Panc1 (cell line): ENCODE data around the gene FGF9. TPM values are rescaled to one million over a fixed set of nuclear protein-coding genes. Genes with fewer than 3 reads are reported as not detected.

Source experiments
- ATAC-seq: fragments of 200-7000 bp; cut with Tn5 transposase; 2 replicates; pipeline ENCODE4 v1.9.1; 2020; ENCODE audit warnings: mild to moderate bottlenecking, moderate library complexity
- BruUV-seq: library from RNA; stranded (reverse); fragments of 400-500 nt; replicated peaks from 2 replicates; lab custom pipeline; 2021; lab: Mats Ljungman, UMichigan
- CTCF ChIA-PET: fragments of 300-600 bp; sonication (Branson Sonifier 250); formaldehyde crosslinking; loops from one replicate; lab custom pipeline; 2022; ENCODE audit warnings: antibody characterized with exemption; lab: Charles Lee
- POLR2A ChIA-PET: fragments of 300-600 bp; sonication (Branson Sonifier 250); formaldehyde crosslinking; loops from one replicate; lab custom pipeline; 2022; ENCODE audit warnings: antibody characterized with exemption; lab: Charles Lee
- DNase-seq: peaks from one replicate; pipeline ENCODE4 v3.0.0-alpha.2; 2010; ENCODE audit warnings: low read depth, low spot score
- H3K27ac ChIP-seq: 2 replicates; pipeline ENCODE4 v1.5.1; 2011; ENCODE audit warnings: mild to moderate bottlenecking, low read length, inconsistent platforms
- H3K27me3 ChIP-seq: fragments of 200-500 bp; sonication (Bioruptor generic); 2 replicates; pipeline ENCODE4 v1.6.0; 2014; ENCODE audit warnings: low read length, inconsistent platforms; ENCODE audit not compliant: control insufficient read depth, insufficient read depth
- H3K36me3 ChIP-seq: fragments of 200-500 bp; sonication (Bioruptor generic); 2 replicates; pipeline ENCODE4 v1.5.1; 2014; ENCODE audit warnings: inconsistent platforms, mild to moderate bottlenecking, low read length, moderate library complexity; ENCODE audit not compliant: control insufficient read depth, insufficient read depth
- H3K4me1 ChIP-seq: 2 replicates; pipeline ENCODE4 v1.5.1; 2011; ENCODE audit warnings: inconsistent platforms, mild to moderate bottlenecking, low read length, moderate library complexity; ENCODE audit not compliant: control insufficient read depth, insufficient read depth
- H3K4me3 ChIP-seq, 2 experiments: 2 replicates each; pipeline ENCODE4 v1.5.1; 2011 to 2012; ENCODE audit warnings: low read depth in 2 of 2, low read length in 2 of 2, mild to moderate bottlenecking in 2 of 2, inconsistent platforms in 1 of 2, moderate library complexity in 1 of 2
- H3K9me3 ChIP-seq: fragments of 200-500 bp; sonication (Bioruptor generic); 2 replicates; pipeline ENCODE4 v1.5.1; 2014; ENCODE audit warnings: low read depth, mild to moderate bottlenecking, inconsistent platforms, low read length, moderate library complexity; ENCODE audit not compliant: control insufficient read depth, insufficient read depth
- CTCF ChIP-seq: fragments of 450-650 bp; IDR thresholded peaks from 2 replicates; pipeline ENCODE4 v1.5.1; 2017; ENCODE audit warnings: mild to moderate bottlenecking
- POLR2AphosphoS5 ChIP-seq: IDR thresholded peaks from 2 replicates; pipeline ENCODE4 v1.6.1; 2012; ENCODE audit warnings: mild to moderate bottlenecking, low read depth, low read length, moderate library complexity
- SIN3A ChIP-seq: IDR thresholded peaks from 2 replicates; pipeline ENCODE4 v1.6.1; 2012; ENCODE audit warnings: low read depth, mild to moderate bottlenecking, low read length, moderate library complexity, borderline replicate concordance; ENCODE audit not compliant: insufficient read depth
- TCF7L2 ChIP-seq: IDR thresholded peaks from 2 replicates; pipeline ENCODE4 v1.6.1; 2011; ENCODE audit warnings: mild to moderate bottlenecking, low read depth, low read length, inconsistent platforms
- in situ Hi-C: cut with HindIII; loops from 2 replicates; pipeline ENCODE4 v1.10.0; 2016; ENCODE audit warnings: low sequenced_read_pairs, low pct_unique_long_range_greater_than_20kb
- intact Hi-C: fragments of 100-400 bp; cut with micrococcal nuclease; formaldehyde crosslinking; loops from one replicate; pipeline ENCODE4 v1.10.0; 2022; ENCODE audit not compliant: unreplicated experiment
- total RNA-seq: library from RNA; stranded (reverse); gene quantifications from one replicate; pipeline ENCODE4 v1.2.1, GENCODE V29; 2021; ENCODE audit not compliant: unreplicated experiment
- TF ChIP-seq, protein P1 (sequence below), 2 experiments: IDR thresholded peaks; 2 replicates each; pipeline ENCODE4 v1.6.1; 2011 to 2012; ENCODE audit warnings: low read depth in 2 of 2, control low read depth in 1 of 2, low read length in 1 of 2, mild to moderate bottlenecking in 1 of 2, moderate library complexity in 1 of 2; ENCODE audit not compliant: insufficient read depth in 1 of 2

FGF9 gene
- total RNA-seq, 1 experiment from 2014 or later: not detected

DNA sequence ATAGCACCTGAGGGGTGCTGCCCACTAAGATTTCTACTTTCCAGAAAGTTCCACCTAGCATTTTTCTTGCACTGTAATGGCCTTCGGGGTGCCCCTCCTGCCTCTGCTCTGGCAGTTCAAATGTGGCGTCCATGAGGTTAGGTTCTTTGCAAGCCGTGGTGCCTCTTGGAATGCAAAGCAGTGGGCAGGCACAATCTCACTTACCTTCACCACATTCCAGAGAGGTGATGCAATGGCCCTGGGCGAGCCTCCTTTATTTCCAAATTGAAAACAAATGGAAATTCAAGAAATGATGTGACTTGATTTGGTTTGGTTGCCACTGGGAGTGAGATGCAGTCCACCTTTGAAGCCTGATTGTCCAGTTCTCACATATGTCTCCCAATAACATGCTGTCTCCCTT is 46.9 kb downstream of the FGF9 start:
- TF ChIP-seq CTCF (no peak), POLR2AphosphoS5 (no peak), SIN3A (no peak), TCF7L2 (no peak)
- TF ChIP-seq, protein P1, sequence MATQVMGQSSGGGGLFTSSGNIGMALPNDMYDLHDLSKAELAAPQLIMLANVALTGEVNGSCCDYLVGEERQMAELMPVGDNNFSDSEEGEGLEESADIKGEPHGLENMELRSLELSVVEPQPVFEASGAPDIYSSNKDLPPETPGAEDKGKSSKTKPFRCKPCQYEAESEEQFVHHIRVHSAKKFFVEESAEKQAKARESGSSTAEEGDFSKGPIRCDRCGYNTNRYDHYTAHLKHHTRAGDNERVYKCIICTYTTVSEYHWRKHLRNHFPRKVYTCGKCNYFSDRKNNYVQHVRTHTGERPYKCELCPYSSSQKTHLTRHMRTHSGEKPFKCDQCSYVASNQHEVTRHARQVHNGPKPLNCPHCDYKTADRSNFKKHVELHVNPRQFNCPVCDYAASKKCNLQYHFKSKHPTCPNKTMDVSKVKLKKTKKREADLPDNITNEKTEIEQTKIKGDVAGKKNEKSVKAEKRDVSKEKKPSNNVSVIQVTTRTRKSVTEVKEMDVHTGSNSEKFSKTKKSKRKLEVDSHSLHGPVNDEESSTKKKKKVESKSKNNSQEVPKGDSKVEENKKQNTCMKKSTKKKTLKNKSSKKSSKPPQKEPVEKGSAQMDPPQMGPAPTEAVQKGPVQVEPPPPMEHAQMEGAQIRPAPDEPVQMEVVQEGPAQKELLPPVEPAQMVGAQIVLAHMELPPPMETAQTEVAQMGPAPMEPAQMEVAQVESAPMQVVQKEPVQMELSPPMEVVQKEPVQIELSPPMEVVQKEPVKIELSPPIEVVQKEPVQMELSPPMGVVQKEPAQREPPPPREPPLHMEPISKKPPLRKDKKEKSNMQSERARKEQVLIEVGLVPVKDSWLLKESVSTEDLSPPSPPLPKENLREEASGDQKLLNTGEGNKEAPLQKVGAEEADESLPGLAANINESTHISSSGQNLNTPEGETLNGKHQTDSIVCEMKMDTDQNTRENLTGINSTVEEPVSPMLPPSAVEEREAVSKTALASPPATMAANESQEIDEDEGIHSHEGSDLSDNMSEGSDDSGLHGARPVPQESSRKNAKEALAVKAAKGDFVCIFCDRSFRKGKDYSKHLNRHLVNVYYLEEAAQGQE (IDR thresholded peaks at IDR 0.05; ENCODE audit: insufficient read depth in 1 of 2, low read depth in 2 of 2, low read length in 1 of 2): no peak
- intact Hi-C loops (no loop called here), in situ Hi-C loops (no loop called here)
- ChIA-PET POLR2A (no interaction called here), CTCF (no interaction called here)
- no peaks in the 10 kb centered on the region for H3K4me1 ChIP-seq
- H3K36me3 ChIP-seq: no peaks in the 10 kb centered on the region
- no peaks in the 10 kb centered on the region for H3K27me3 ChIP-seq
- no peaks in the 10 kb centered on the region for H3K9me3 ChIP-seq
- ATAC-seq (no peak), DNase-seq (no peak)
- no peak overlapping the region for H3K27ac ChIP-seq
- no peak overlapping the region for H3K4me3 ChIP-seq
- BruUV-seq: no TSS peak

- ATAC-seq (no peak), DNase-seq (no peak)
- Histone ChIP-seq H3K4me1 (no peaks in the 10 kb centered on the region), H3K9me3 (no peaks in the 10 kb centered on the region), H3K36me3 (no peaks in the 10 kb centered on the region), H3K27ac (no peak overlapping the region), H3K4me3 (no peak overlapping the region), H3K27me3 (no peaks in the 10 kb centered on the region)
- in situ Hi-C loops (no loop called here), intact Hi-C loops (no loop called here)
- no TSS peak for BruUV-seq
- ChIA-PET POLR2A (no interaction called here), CTCF (no interaction called here)
- TF ChIP-seq, protein P1 (IDR thresholded peaks at IDR 0.05; ENCODE audit: insufficient read depth in 1 of 2, low read depth in 2 of 2, low read length in 1 of 2): no peak
- TF ChIP-seq TCF7L2: no peak
- TF ChIP-seq SIN3A: no peak
- TF ChIP-seq CTCF: no peak
- TF ChIP-seq POLR2AphosphoS5: no peak
Measured at GRCh38 chr13:21719463-21719862, 48.6 kb downstream of the FGF9 start.
